ENCODE results near the gene ANKRD11.

DNA sequence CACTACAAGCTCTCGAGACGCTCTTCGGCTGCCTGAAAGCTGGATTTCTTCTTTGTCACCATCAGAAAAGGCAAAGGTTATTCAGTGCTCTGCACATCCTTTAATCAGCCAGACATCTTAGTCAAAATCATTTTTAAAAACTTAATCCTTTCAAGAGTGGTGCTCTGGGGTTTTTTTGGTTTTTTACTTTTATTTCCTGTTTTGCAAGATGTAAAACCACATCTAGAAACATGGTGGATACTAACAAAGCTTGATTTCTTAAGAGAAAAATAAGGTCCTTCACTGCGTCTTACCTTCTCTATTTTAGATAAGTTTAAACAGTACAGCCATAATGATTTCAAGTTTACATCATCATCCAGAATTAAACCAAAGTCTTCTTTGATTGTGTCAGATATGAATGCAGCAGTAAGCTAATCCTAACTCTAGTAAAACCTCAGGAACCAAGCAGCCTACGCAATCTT, 6.3 kb downstream of the ANKRD11 start:
- no peak for TF ChIP-seq SIN3A (IDR thresholded peaks at IDR 0.05; ENCODE audit: borderline replicate concordance, insufficient read depth, low read depth, low read length)
- no peak for TF ChIP-seq POLR2AphosphoS5 (IDR thresholded peaks at IDR 0.05; ENCODE audit: low read depth, low read length)
- TF ChIP-seq CTCF (IDR thresholded peaks at IDR 0.05), result no peak
- TF ChIP-seq, protein P1, sequence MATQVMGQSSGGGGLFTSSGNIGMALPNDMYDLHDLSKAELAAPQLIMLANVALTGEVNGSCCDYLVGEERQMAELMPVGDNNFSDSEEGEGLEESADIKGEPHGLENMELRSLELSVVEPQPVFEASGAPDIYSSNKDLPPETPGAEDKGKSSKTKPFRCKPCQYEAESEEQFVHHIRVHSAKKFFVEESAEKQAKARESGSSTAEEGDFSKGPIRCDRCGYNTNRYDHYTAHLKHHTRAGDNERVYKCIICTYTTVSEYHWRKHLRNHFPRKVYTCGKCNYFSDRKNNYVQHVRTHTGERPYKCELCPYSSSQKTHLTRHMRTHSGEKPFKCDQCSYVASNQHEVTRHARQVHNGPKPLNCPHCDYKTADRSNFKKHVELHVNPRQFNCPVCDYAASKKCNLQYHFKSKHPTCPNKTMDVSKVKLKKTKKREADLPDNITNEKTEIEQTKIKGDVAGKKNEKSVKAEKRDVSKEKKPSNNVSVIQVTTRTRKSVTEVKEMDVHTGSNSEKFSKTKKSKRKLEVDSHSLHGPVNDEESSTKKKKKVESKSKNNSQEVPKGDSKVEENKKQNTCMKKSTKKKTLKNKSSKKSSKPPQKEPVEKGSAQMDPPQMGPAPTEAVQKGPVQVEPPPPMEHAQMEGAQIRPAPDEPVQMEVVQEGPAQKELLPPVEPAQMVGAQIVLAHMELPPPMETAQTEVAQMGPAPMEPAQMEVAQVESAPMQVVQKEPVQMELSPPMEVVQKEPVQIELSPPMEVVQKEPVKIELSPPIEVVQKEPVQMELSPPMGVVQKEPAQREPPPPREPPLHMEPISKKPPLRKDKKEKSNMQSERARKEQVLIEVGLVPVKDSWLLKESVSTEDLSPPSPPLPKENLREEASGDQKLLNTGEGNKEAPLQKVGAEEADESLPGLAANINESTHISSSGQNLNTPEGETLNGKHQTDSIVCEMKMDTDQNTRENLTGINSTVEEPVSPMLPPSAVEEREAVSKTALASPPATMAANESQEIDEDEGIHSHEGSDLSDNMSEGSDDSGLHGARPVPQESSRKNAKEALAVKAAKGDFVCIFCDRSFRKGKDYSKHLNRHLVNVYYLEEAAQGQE (IDR thresholded peaks at IDR 0.05; ENCODE audit: insufficient read depth in 1 of 2, low read depth in 2 of 2, low read length in 1 of 2), result no peak

Measured in Panc1 (cell line).